ELF-1 (cell line): ENCODE data around the gene BRSK2.
"Not testable (repeated sequence)": the region's sequence is repeated elsewhere in the genome, so short reads cannot be mapped to it uniquely, and the experiment has no call there.

Experiments
- DNase-seq: peaks from one replicate; pipeline ENCODE4 v3.0.0-alpha.2; 2016; ENCODE audit warnings: low read depth, low spot score

Gene BRSK2

GRCh38 chr11:1354125-1354938 is 35.4 kb upstream of the BRSK2 start:
- no peak for DNase-seq

DNA sequence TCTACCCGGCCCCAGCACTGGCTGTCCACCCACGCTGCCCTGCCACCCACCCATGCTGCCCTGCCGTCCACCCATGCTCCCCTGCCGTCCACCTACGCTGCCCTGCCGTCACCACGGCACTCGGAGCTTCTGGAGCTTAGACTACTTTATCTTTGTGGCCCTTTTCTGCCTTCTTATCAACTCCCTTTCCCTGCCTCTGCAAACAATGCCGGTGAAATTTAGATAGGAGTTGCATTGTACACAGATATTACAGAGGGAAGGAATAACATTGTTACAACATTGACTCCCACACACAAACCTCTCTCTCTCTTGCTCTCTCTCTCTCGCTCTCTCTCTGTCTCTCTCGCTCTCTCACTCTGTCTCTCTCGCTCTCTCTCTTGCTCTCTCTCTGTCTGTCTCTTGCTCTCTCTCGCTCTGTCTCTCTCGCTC is 33.7 kb upstream of the BRSK2 start:
- no peak for DNase-seq

DNA sequence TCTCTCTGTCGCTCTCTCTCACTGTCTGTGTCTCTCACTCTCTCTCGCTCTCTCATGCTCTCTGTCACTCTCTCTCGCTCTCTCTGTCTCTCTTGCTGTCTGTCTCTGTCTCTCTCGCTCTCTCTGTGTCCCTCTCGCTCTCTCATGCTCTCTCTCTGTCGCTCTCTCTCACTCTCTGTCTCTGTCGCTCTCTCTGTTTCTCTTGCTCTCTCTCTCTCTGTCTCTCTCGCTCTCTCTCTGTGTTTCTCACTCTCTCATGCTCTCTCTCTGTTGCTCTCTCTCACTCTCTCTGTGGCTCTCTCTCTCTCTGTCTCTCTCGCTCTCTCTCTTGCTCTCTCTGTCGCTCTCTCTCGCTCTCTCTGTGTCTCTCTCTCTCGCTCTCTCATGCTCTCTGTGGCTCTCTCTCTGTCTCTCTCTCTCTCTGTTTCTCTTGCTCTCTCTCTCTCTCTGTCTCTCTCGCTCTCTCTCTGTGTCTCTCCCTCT is 33.2 kb upstream of the BRSK2 start:
- DNase-seq: no peak

DNA sequence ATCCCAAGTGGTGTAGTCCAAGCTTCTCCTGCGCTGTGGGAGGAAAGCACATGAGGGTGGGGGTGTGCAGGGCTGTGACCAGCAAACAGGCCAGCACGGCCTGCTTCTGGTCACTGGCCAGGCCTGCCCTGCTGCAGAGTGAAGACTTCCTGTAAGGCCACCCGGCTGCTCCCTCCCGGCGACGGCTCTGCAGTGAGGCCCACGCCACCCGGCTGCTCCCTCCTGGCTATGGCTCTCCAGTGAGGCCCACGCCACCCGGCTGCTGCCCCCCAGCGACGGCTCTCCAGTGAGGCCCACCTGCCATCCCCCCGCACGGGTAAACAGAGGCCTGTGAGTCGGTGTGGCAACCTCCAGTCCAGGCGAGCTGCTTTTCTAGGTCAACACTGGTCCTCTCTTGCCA is 31.4 kb upstream of the BRSK2 start:
- DNase-seq: no peak

- DNase-seq: not testable (repeated sequence)
Measured at GRCh38 chr11:1358931-1359330, 30.8 kb upstream of the BRSK2 start.

DNA sequence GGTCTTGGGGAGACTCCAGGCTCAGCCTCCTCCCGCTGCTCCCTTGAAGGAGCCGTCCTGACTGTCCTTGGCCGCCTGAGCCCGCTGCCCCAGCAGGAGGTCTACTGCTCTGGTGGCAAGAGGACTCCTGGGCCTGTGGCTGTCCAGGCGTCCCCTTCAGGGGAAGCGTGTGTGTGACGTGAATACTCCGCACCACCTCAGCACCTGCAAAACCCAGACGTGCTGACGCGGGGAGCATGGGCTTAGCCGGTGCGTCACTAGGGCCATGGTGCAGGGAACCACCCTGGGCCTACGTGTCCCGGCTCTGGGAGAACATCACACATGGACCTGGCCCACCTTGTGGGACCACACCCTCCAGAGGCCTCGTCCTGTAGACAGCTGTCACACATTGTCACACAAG is 30.2 kb upstream of the BRSK2 start:
- DNase-seq: no peak

DNA sequence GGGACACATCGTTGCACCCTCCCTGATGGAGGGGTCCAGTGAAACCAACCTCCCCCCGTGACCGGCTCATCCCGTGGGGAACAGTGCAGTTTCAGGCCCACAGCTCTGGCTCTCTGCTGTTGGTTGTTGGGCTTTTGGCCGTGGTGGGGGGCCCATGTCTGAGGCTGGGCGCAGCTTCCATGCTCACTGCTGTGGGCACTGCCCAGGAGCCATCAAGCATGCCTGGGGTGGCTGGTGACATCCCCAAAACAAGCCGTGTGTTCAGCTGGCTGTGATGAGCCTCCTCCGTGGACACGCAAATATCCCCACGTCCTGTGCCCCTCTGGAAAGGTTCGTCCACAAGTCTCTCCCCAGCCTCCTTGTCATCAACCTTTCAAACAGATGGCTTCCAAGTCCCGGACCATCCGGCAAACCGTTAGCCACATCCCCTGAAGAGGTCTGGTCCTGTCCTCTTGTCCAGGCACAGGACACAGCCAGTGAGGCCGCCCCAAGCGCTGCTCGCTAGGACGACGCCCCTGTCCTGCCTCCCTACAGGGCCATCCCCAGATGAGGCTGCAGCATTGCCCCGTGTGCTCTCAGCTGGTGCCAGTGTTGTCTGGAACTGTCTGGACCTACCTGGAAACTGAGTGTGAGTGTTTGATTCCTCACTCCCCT is 29.4 kb upstream of the BRSK2 start:
- no peak for DNase-seq

- no peak for DNase-seq
Measured at GRCh38 chr11:1360835-1361357, 28.8 kb upstream of the BRSK2 start.

DNA sequence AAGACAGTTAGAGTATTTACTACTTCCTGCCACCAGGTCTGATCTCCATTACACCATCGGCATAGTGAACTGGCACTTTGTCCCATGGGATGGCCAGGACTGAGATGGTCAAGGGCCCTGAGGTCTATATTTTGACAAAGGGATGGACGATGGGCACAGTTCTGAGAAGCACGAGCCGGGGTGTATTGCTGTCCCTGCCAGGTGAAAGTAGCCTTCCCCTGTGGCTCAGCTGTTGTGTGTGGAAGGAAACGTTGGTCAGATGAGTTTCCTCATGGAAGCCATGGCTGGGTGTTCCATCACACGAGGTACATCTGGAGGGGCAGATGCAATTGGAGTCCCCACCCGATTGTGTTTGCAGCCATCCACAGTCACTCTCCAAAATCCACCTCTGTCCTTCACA is 27.9 kb upstream of the BRSK2 start:
- DNase-seq: no peak

DNA sequence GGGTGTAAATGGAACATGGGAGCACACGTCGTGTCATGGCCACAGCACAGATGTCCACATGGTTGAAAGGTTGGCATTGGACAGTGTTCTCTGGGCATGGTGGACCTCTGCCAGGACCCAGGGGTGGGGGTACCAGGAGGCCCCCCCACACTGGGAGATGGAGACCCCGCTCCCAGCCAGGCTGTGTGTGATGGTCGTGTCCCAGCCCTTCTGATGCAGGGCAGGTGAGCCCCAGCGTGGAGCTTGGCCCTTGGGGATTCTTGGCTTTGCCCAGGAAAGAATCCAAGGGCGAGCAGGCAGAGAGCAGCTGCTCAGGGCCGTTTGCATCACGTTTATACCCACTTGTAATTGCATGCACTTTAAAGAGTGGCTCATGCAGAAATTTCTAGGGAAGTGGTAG is 22.0 kb upstream of the BRSK2 start:
- no peak for DNase-seq

DNA sequence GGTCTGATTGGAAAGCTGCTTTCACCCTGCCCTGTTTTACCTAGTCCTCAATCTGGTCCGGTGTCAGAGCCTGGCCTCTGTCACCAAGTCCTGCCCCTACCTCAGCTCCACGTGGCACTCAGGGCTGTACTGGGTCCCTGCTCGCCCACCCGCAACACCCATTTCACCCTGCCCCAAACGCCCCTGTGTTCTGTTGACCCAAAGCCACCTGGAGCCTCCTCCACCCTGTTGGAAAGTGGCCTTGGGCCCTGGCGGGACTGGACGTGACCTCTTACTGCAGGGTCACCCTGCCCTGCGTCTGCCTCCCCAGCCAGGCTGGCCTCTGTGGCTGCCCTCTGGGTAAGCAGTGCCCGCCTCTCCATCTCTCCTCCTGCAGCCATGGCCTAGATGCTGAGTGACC is 21.5 kb upstream of the BRSK2 start:
- DNase-seq: no peak

DNA sequence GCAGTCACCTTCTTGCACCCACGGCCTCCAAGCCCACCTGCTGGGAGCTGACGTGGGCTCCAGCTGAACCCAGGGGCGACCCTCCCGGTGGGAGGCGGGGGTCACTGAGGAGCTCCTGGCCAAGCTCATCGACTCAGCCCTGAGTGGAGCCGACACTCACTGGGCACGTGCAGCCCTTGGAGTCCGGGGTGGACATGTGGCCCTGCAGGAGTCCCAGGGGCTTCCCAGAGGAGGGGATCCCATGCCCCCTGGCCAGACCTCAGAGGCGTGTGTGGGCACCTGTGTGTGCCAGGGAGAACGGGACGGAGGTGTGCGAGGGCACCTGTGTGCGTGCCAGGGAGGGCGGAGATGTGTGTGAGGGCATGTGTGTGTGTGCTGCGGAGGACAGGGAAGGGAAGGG is 20.8 kb upstream of the BRSK2 start:
- DNase-seq: no peak

- DNase-seq: no peak
Measured at GRCh38 chr11:1369371-1370005, 20.2 kb upstream of the BRSK2 start.

DNA sequence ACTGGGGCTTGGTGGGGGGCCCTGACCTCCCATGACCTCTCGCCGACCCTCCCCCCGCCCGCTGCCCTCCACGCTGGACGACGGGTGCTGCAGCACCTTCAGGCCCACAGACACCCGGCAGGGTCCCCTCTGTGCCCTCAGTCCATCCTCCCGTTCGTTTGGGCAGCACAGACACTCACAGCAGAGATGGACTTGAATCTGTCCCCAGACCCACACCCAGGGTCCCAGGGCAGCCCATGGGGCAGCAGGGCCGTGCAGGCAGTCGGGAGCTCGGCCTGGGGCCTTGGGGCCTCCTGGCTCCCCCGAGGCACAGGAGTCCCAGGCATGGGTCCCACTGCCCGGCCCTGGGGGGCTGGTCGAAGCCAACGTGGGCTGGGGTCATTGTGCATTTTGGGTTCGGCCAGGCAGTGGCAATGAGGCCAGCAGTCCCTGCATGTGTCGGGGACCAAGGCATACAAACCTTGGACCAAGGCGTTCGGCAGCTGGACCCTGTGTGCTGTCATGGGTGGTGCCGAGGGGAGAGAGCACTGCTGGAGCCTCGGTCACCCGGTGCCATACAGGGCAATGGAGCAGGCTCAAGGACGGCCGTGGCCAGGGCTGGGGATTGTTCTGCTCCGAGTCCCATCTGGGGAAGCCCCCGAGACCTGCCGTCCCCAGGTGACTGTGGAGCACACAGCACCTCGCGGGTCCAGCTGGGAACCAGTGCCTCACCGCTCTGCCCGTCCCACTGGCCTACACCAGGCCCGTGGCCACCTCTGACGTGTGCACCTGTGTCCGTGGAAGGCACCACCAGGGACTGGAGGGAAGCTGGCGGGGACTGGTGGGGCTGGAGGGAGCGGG is 19.3 kb upstream of the BRSK2 start:
- no peak for DNase-seq

- DNase-seq: no peak
Measured at GRCh38 chr11:1371026-1371325, 18.8 kb upstream of the BRSK2 start.

- no peak for DNase-seq
Measured at GRCh38 chr11:1371377-1371776, 18.4 kb upstream of the BRSK2 start.

DNA sequence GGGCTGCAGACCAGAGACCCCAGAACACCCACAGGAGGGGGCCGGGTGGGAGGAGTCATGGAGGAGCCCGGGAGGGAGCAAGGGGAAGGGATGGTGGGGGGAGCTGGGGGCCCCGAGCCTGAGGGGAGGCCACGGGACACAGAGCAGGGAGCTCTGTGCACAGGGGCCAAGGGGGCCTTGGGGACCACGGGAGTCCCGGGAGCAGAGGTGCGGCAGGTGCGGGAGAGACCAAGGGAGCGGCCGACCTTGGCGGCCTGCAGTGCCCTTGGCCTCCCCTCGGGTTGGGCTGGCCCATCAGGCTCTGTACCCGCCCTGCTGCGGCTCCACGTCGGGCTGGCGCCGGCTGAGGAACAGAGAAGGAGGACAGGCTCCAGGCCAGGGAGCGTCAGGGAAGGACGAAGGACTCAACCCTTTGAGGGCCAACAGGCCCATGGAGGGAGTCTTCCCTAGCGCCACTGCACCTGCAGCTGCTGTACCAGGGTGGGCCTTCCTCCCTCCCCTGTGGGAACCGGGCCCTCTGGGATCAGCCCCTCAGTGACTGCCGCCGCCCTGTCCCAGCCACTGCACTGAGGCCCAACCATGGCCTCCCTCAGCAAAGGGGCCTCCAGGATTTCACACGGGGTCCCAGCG is 17.8 kb upstream of the BRSK2 start:
- no peak for DNase-seq

DNA sequence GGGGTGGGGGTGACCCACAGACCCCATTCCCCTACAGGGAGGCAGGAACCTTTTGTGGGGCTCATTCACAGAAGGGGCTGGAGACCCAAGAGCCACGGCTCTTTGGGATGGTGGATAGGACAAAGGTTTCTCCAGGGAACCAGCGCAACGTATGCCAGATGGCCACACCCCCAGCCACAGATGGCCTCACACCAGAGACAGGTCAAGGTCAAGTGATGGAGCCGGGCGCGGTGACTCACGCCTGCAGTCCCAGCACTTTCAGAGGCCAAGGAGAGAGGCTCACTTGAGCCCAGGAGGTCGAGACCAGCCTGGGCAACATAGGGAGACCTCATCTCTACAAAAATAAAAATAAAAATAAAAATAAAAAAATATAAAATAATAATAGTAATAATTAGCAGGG is 17.1 kb upstream of the BRSK2 start:
- DNase-seq: no peak

GRCh38 chr11:1373536-1374214 is 16.1 kb upstream of the BRSK2 start:
- DNase-seq: no peak

DNA sequence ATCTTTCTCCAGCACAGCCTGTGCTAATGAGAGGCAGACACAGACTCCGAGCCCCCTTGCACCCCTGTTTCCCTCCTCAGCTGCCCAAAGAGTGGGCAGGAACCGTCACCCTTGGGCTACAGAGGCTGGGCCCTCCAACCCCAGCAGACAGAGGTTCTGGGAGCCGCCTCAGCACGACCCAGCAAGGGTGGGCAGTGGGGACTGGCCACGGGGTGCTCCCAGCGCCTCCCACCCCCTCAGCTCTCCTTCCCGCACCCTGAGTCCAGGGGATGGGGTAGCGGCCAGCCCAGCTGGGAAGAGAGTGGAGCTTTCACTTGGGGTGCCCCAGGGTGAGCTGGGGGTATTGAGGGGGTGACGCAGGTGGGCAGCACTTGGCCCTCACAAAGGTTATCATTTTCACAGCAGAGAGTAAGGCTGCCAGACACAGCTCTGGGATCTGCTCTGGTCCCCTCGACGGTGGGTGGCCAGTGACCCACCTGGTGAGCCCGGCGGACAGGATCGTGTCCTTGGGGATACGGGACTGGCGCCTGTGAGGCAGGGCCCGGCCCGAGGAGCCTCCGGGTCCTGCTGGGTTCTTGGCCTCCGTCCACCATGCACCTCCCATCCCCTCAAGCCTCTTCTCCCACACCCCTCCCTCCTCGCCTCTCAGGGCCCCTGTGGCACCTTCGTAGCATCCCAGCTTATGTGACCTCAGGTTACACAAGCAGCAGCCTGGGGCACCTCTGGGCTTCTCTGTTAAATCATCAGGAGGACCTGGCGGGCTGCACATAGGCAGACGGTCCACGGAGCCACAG is 14.4 kb upstream of the BRSK2 start:
- no peak for DNase-seq
